Measurements from ENCODE around the gene POMC. TPM values are rescaled to one million over a fixed set of nuclear protein-coding genes. Genes with fewer than 3 reads are reported as not detected.
A peak's percentile ranks its signal among the peaks of the same experiment; 100 is the strongest.

Gene POMC
- total and polyA plus RNA-seq, 2 of the 8 experiments (the other 6 are each of a cell fraction or from before 2014, with no cell fraction given): 1.7 to 4.7 TPM

GRCh38 chr2:25131253-25131566 lies 37.2 kb downstream of the POMC start:
- 70% methylated on average over 23 of the region's 24 CpGs; no CpG with 5 or more reads in 1 of the 2 experiments for WGBS, 2 experiments (ENCODE audit: extremely low coverage in 1 of 2, insufficient coverage in 1 of 2, insufficient read length in 1 of 2, insufficient replicate concordance in 2 of 2, low coverage in 1 of 2, low lambda C conversion rate in 2 of 2, missing lambda C conversion rate in 1 of 2)
- no peak for FAIRE-seq
- no peak for TF ChIP-seq ATF2 (IDR thresholded peaks at IDR 0.05; ENCODE audit: low read length)
- TF ChIP-seq YY1 (IDR thresholded peaks at IDR 0.05; ENCODE audit: low read depth, low read length): no peak
- TF ChIP-seq TAF7 (optimal IDR thresholded peaks at IDR 0.05; ENCODE audit: borderline replicate concordance, low read depth, low read length): no peak
- no peak for TF ChIP-seq SP1 (IDR thresholded peaks at IDR 0.05; ENCODE audit: low read depth, low read length)
- no peak for TF ChIP-seq ATF3 (IDR thresholded peaks at IDR 0.05; ENCODE audit: insufficient read depth, low read depth, low read length)
- TF ChIP-seq HDAC2 (IDR thresholded peaks at IDR 0.05; ENCODE audit: borderline replicate concordance in 1 of 2, low read depth in 2 of 2, low read length in 2 of 2): no peak
- no peak for TF ChIP-seq RAD21 (IDR thresholded peaks at IDR 0.05 in 1 of 2, conservative IDR thresholded peaks at IDR 0.05 in 1 of 2; ENCODE audit: low read depth in 2 of 2, low read length in 2 of 2)
- TF ChIP-seq RNF2 (IDR thresholded peaks at IDR 0.05; ENCODE audit: borderline replicate concordance, low read depth, low read length, missing control alignments, poor library complexity, severe bottlenecking): no peak
- TF ChIP-seq ASH2L (IDR thresholded peaks at IDR 0.05; ENCODE audit: low read length): no peak
- TF ChIP-seq EZH2 (IDR thresholded peaks at IDR 0.05; ENCODE audit: low read depth, low read length, severe bottlenecking): no peak

More at GRCh38 chr2:25131253-25131566, 37.2 kb downstream of the POMC start:
- POLR2A ChIA-PET (ENCODE audit: partially characterized antibody): interaction anchor here (1.7 to 2.8 kb wide), 2 partner anchors 21 to 158 kb away, joined by 3 to 11 read pairs; no protein-coding TSS in a partner anchor
- Histone ChIP-seq H2BK120ac (replicated peaks; ENCODE audit: low read depth, low read length) (no peak overlapping the region), H3K56ac (replicated peaks; ENCODE audit: insufficient read length, low read depth, low read length) (no peak overlapping the region), H2BK12ac (ENCODE audit: low read depth, low read length) (no peak overlapping the region), H3K9me3 (ENCODE audit: insufficient read depth in 2 of 2, low read depth in 1 of 2, low read length in 1 of 2) (no peaks in the 10 kb centered on the region), H3K79me1 (ENCODE audit: low read depth, low read length) (no peaks in the 10 kb centered on the region), H2AK5ac (ENCODE audit: low read depth, low read length) (no peak overlapping the region), H4K8ac (ENCODE audit: extremely low read depth, insufficient read depth, low read length) (no peak overlapping the region), H3K4ac (replicated peaks; ENCODE audit: insufficient read length, low read depth, low read length) (no peak overlapping the region), H4K91ac (replicated peaks; ENCODE audit: insufficient read length, low read length) (no peak overlapping the region), H3K18ac (ENCODE audit: extremely low read depth, low read length) (no peak overlapping the region), H3K4me3 (ENCODE audit: extremely low read depth in 1 of 4, insufficient read depth in 2 of 4, low read depth in 3 of 4, low read length in 4 of 4) (peak overlapping the region; percentile 39 to 56 (median 49); a peak in 6 of 8 replicates), H4K20me1 (replicated peaks in 1 of 2; ENCODE audit: control insufficient read depth in 1 of 2, insufficient read depth in 2 of 2, low read length in 2 of 2) (no peaks in the 10 kb centered on the region), H3K23ac (ENCODE audit: insufficient read length) (no peak overlapping the region), H2BK20ac (ENCODE audit: low read length) (no peak overlapping the region), H3K9ac (replicated peaks in 1 of 4; ENCODE audit: extremely low read depth in 1 of 4, low read depth in 3 of 4, low read length in 3 of 4) (no peak overlapping the region), H4K5ac (ENCODE audit: insufficient read length, low read depth, low read length) (no peak overlapping the region), H3K79me2 (ENCODE audit: control insufficient read depth in 1 of 2, insufficient read depth in 2 of 2, low read length in 2 of 2) (no peaks in the 10 kb centered on the region), H2BK5ac (ENCODE audit: low read depth, low read length) (no peak overlapping the region), H3K27me3 (replicated peaks in 1 of 4; ENCODE audit: control insufficient read depth in 3 of 4, extremely low read depth in 1 of 4, insufficient read depth in 3 of 4, low read length in 3 of 4) (peaks cover 2 to 32% (median 21%) of the 10 kb centered on the region in 4 experiments), H2BK15ac (ENCODE audit: low read length) (no peak overlapping the region), H2AFZ (ENCODE audit: low read length) (no peak overlapping the region), H3K4me1 (replicated peaks in 1 of 4; ENCODE audit: control insufficient read depth in 3 of 4, insufficient read depth in 4 of 4, low read length in 3 of 4) (peaks cover 0 to 12% (median 7%) of the 10 kb centered on the region in 4 experiments; a peak in 6 of 7 replicates), H3K36me3 (ENCODE audit: control insufficient read depth in 2 of 4, insufficient read depth in 4 of 4, low read length in 3 of 4) (peaks cover 0 to under 1% (median 0%) of the 10 kb centered on the region in 4 experiments; a peak in 1 of 8 replicates), H3K23me2 (ENCODE audit: low read depth, low read length) (peaks cover 6% of the 10 kb centered on the region; the same call in 1 of the 2 replicates), H3K14ac (ENCODE audit: insufficient read length) (no peak overlapping the region), H3K27ac (ENCODE audit: low read depth, low read length) (no peak overlapping the region), H3K4me2 (ENCODE audit: insufficient read depth in 1 of 2, low read depth in 2 of 2, low read length in 2 of 2) (peak overlapping the region; percentile 94 to 98)
- CTCF ChIA-PET (ENCODE audit: partially characterized antibody): interaction anchor here (0.8 to 10.0 kb wide), 12 partner anchors 11 to 303 kb away, joined by 3 to 176 read pairs (median 4); partner anchors contain the start of gene EFR3B
- no peak for DNase-seq (ENCODE audit: low read depth in 1 of 2, low spot score in 2 of 2)
